Type B pancreatic cell (in vitro differentiated cells): ENCODE results near the gene PALM2AKAP2. TPM values are rescaled to one million over a fixed set of nuclear protein-coding genes. Genes with fewer than 3 reads are reported as not detected.

Source experiments
- DNase-seq: peaks from one replicate; pipeline ENCODE4 v3.0.0; 2021; ENCODE audit warnings: mixed read lengths; ENCODE audit not compliant: unreplicated experiment; ENCODE audit errors: extremely low spot score
- H3K27ac Mint-ChIP-seq: 2 replicates; pipeline ENCODE4 v1.8.0; 2021; ENCODE audit warnings: mild to moderate bottlenecking, mixed read lengths
- H3K27me3 Mint-ChIP-seq: 2 replicates; pipeline ENCODE4 v1.8.0; 2021; ENCODE audit warnings: mixed read lengths
- H3K36me3 Mint-ChIP-seq: 2 replicates; pipeline ENCODE4 v1.8.0; 2021; ENCODE audit warnings: mixed read lengths
- H3K4me1 Mint-ChIP-seq: one replicate; pipeline ENCODE4 v1.8.0; 2021; ENCODE audit warnings: mixed read lengths; ENCODE audit not compliant: unreplicated experiment
- H3K4me3 Mint-ChIP-seq: 2 replicates; pipeline ENCODE4 v1.8.0; 2021; ENCODE audit warnings: mild to moderate bottlenecking, mixed read lengths
- H3K9me3 Mint-ChIP-seq: 2 replicates; pipeline ENCODE4 v1.8.0; 2021; ENCODE audit warnings: mixed read lengths
- CTCF ChIP-seq: fragments of 200-600 bp; sonication (generic); conservative IDR thresholded peaks from 2 replicates; pipeline ENCODE4 v1.5.0; 2021; ENCODE audit warnings: antibody characterized with exemption, mild to moderate bottlenecking
- total RNA-seq: library from RNA; stranded (reverse); gene quantifications from 2 replicates; pipeline ENCODE4 v1.2.1, GENCODE V29; 2021; ENCODE audit warnings: low replicate concordance

Gene PALM2AKAP2
- total RNA-seq, 1 donor from 2014 or later = 24.4 TPM

GRCh38 chr9:109781541-109782197, 1.7 kb downstream of the PALM2AKAP2 start:
- Mint-ChIP-seq H3K9me3 (peaks cover 4% of the 10 kb centered on the region), H3K4me3 (peak overlapping the region; percentile 94), H3K27ac (no peak overlapping the region), H3K27me3 (peaks cover 37% of the 10 kb centered on the region), H3K4me1 (peaks cover 10% of the 10 kb centered on the region), H3K36me3 (peaks cover 7% of the 10 kb centered on the region)
- TF ChIP-seq CTCF = no peak
- no peak for DNase-seq

GRCh38 chr9:109787735-109788134, 7.7 kb downstream of the PALM2AKAP2 start:
- Mint-ChIP-seq H3K27me3 (peaks cover under 1% of the 10 kb centered on the region), H3K36me3 (peaks cover 3% of the 10 kb centered on the region), H3K4me3 (no peak overlapping the region), H3K27ac (no peak overlapping the region), H3K9me3 (peaks cover 10% of the 10 kb centered on the region), H3K4me1 (peaks cover 40% of the 10 kb centered on the region)
- no peak for DNase-seq
- TF ChIP-seq CTCF = no peak

GRCh38 chr9:109789556-109789955, 9.6 kb downstream of the PALM2AKAP2 start:
- H3K4me3 Mint-ChIP-seq = peak overlapping the region; percentile 0
- H3K4me1 Mint-ChIP-seq = peaks cover 48% of the 10 kb centered on the region
- H3K9me3 Mint-ChIP-seq = peaks cover 10% of the 10 kb centered on the region
- no peak for DNase-seq
- no peaks in the 10 kb centered on the region for H3K27me3 Mint-ChIP-seq
- TF ChIP-seq CTCF = no peak
- H3K36me3 Mint-ChIP-seq = peaks cover 3% of the 10 kb centered on the region
- no peak overlapping the region for H3K27ac Mint-ChIP-seq

- no peak overlapping the region for H3K27ac Mint-ChIP-seq
These were observed 10.0 kb downstream of the PALM2AKAP2 start for GRCh38 chr9:109789971-109790370.

GRCh38 chr9:109791003-109791677, 11.1 kb downstream of the PALM2AKAP2 start:
- Mint-ChIP-seq H3K9me3 (peaks cover 5% of the 10 kb centered on the region), H3K27me3 (no peaks in the 10 kb centered on the region), H3K27ac (no peak overlapping the region), H3K4me1 (peaks cover 48% of the 10 kb centered on the region), H3K4me3 (peak overlapping the region; percentile 44), H3K36me3 (no peaks in the 10 kb centered on the region)
- no peak for TF ChIP-seq CTCF
- DNase-seq = no peak

More at GRCh38 chr9:109789971-109790370, 10.0 kb downstream of the PALM2AKAP2 start:
- no peak for TF ChIP-seq CTCF
- peaks cover 48% of the 10 kb centered on the region for H3K4me1 Mint-ChIP-seq
- no peak overlapping the region for H3K4me3 Mint-ChIP-seq
- peaks cover 10% of the 10 kb centered on the region for H3K9me3 Mint-ChIP-seq
- peaks cover 3% of the 10 kb centered on the region for H3K36me3 Mint-ChIP-seq
- no peak for DNase-seq
- H3K27me3 Mint-ChIP-seq = no peaks in the 10 kb centered on the region
